Measurements from ENCODE around the gene TBC1D19. TPM values are rescaled to one million over a fixed set of nuclear protein-coding genes. Genes with fewer than 3 reads are reported as not detected.
"Not testable (repeated sequence)": the region's sequence is repeated elsewhere in the genome, so short reads cannot be mapped to it uniquely, and the experiment has no call there.

The TBC1D19 gene
- total and polyA plus RNA-seq, 5 donors = 5.5 to 13.3 (median 12.5) TPM

DNA sequence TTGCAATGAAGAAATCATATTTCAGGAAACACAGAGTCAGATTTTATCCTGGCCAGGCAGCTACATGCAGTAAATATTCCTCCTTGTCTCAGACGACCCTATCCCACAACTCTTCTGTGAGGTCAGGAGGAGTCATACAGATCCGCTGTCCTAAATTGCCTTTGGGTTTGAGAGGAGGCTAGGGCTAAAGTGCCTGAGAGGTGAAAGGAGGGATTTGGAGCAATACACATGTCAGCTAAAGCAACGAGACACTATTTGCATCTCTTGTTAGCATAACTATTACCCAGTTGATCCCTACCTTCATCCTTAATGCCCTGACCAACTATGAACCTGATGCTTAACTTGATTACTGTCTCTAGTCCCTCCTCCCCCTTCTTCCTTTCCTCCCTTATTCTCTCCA lies 98.6 kb downstream of the TBC1D19 start:
- H3K27ac ChIP-seq (ENCODE audit: low read length) = no peak overlapping the region
- H3K9me3 ChIP-seq (ENCODE audit: control insufficient read depth, low read length) = peaks cover 2% of the 10 kb centered on the region
- intact Hi-C loops (cut with DNase I) = no loop called here
- WGBS = 87% methylated on average over 3 of the region's 3 CpGs
- ATAC-seq = no peak
- no peak for DNase-seq
- H3K27me3 ChIP-seq (ENCODE audit: control insufficient read depth, insufficient read depth) = no peaks in the 10 kb centered on the region
- no peak overlapping the region for H3K4me3 ChIP-seq (ENCODE audit: low read length)
- H3K4me1 ChIP-seq (ENCODE audit: control insufficient read depth, insufficient read depth, low read length) = no peaks in the 10 kb centered on the region

DNA sequence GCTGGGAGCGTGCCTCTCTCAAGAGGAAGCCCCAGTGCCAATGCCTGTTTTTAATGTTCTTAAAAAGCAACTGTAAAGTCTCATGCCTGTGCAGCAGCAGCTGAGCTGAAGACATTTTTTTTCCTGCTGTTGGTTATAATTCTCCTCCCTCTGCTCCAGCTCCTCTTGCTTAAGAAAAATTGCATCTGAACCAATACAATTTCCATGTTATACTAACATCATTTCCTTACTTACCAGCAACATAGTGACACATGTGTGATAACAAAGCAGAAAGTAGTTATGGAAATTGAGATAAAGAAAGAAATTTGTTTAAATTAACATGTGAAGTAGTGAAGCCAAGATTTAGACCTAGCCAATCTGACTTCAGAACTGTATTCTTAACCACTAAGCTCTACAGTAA lies 101.4 kb downstream of the TBC1D19 start:
- no peak for DNase-seq
- intact Hi-C loops (cut with DNase I) = no loop called here
- Histone ChIP-seq H3K4me1 (ENCODE audit: control insufficient read depth, insufficient read depth, low read length) (no peaks in the 10 kb centered on the region), H3K9me3 (ENCODE audit: control insufficient read depth, low read length) (no peaks in the 10 kb centered on the region), H3K27me3 (ENCODE audit: control insufficient read depth, insufficient read depth) (no peaks in the 10 kb centered on the region), H3K27ac (ENCODE audit: low read length) (no peak overlapping the region), H3K4me3 (ENCODE audit: low read length) (no peak overlapping the region)
- ATAC-seq = no peak
- WGBS = 93% methylated on average over 1 of the region's 1 CpG

DNA sequence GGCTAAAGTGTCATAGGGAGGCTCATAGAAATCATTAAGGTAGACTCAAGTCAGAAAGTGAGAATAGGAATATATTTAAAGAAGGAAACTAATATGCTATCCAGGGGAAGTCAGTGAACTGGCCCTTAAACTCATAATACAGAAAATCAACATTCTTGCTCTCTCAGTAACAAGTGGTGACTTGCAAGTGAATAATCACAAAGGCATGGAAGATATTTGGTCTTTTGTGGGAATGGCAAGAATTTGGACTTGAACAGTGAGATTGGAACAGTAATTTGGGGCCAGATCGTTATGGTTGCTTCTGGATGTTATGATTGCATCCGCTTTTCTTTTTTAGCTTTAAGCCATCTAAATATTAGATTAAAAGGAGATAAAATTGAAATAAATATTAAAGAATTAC lies 103.8 kb downstream of the TBC1D19 start:
- Histone ChIP-seq H3K9me3 (ENCODE audit: control insufficient read depth, low read length) (no peaks in the 10 kb centered on the region), H3K27me3 (ENCODE audit: control insufficient read depth, insufficient read depth) (no peaks in the 10 kb centered on the region), H3K4me3 (ENCODE audit: low read length) (no peak overlapping the region), H3K27ac (ENCODE audit: low read length) (no peak overlapping the region), H3K4me1 (ENCODE audit: control insufficient read depth, insufficient read depth, low read length) (no peaks in the 10 kb centered on the region)
- DNase-seq (no peak), ATAC-seq (no peak)
- WGBS = 78% methylated on average over 2 of the region's 2 CpGs
- intact Hi-C loops (cut with DNase I) = no loop called here

DNA sequence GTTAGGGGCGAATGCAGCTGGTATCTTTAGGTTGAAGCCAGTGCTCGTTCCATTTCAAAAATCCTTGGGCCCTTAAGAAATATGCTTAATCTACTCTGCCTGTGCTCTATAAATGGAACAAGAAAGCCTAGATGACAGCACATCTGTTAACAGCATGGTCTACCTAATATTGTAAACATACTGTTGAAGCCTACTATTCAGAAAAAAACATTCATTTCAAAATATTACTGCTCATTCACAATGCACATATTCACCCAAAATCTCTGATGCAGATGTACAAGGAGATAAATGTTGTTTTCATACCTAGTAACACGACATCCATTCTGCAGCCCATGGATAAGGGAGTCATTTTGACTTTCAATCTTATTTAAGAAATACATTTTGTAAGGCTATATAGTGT lies 106.6 kb downstream of the TBC1D19 start:
- ATAC-seq (no peak), DNase-seq (no peak)
- Histone ChIP-seq H3K4me3 (ENCODE audit: low read length) (no peak overlapping the region), H3K27ac (ENCODE audit: low read length) (no peak overlapping the region), H3K9me3 (ENCODE audit: control insufficient read depth, low read length) (no peaks in the 10 kb centered on the region), H3K4me1 (ENCODE audit: control insufficient read depth, insufficient read depth, low read length) (no peaks in the 10 kb centered on the region), H3K27me3 (ENCODE audit: control insufficient read depth, insufficient read depth) (no peaks in the 10 kb centered on the region)
- intact Hi-C loops (cut with DNase I) = no loop called here
- 79% methylated on average over 3 of the region's 3 CpGs for WGBS

DNA sequence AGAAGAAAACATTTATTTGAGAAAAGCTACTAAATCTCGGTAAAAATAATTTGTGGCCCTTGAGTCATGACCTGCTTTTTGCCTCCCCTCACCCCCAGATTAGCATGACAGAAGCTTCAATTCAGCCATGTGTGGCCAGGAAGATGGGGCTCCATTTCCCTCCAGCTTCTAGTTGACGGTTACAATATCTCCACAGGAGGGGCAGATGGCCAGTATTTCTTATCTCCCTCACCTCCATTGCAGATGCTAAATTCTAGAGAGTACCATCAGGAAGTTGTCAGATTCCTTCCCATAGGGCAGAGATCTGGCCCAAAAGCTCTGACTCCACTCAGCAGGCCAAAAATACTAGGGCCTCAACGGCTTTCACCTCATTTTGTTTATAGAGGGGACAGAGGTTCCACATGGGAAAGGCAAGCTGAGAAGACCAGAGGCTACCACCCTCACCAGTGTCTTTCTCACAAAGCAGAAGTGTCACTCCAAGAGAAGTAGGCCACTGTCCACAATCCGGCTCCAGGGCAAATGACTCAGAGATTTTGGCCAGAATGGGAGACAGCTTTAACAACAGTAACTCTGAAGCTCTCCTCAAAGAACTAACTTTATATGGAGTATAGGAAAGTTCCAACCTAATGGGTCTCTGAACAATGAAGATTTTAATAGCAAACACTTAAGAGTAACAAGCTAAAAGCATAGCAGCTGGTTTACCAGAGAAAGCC lies 108.3 kb downstream of the TBC1D19 start:
- Histone ChIP-seq H3K27ac (ENCODE audit: low read length) (no peak overlapping the region), H3K4me3 (ENCODE audit: low read length) (no peak overlapping the region), H3K4me1 (ENCODE audit: control insufficient read depth, insufficient read depth, low read length) (no peaks in the 10 kb centered on the region), H3K9me3 (ENCODE audit: control insufficient read depth, low read length) (no peaks in the 10 kb centered on the region), H3K27me3 (ENCODE audit: control insufficient read depth, insufficient read depth) (no peaks in the 10 kb centered on the region)
- no peak for ATAC-seq
- 85% methylated on average over 4 of the region's 4 CpGs for WGBS
- intact Hi-C loops (cut with DNase I) = no loop called here
- no peak for DNase-seq

DNA sequence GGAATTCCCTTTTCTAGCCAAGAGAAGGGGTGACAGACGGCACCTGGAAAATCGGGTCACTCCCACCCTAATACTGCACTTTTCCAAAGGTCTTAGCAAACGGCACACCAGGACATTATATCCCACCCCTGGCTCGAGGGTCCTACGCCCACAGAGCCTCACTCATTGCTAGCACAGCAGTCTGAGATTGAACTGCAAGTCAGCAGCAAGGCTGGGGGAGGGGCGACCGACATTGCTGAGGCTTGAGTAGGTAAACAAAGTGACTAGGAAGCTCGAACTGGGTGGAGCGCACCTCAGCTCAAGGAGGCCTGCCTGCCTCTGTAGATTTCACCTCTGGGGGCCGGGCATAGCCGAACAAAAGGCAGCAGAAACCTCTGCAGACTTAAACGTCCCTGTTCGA lies 110.2 kb downstream of the TBC1D19 start:
- 98% methylated on average over 13 of the region's 13 CpGs for WGBS
- H3K27ac ChIP-seq (ENCODE audit: low read length); ATAC-seq; H3K27me3 ChIP-seq (ENCODE audit: control insufficient read depth, insufficient read depth); intact Hi-C loops (cut with DNase I); H3K4me1 ChIP-seq (ENCODE audit: control insufficient read depth, insufficient read depth, low read length); H3K4me3 ChIP-seq (ENCODE audit: low read length); H3K9me3 ChIP-seq (ENCODE audit: control insufficient read depth, low read length): not testable (repeated sequence)
- DNase-seq = peak; percentile 7 to 42 (median 19)

DNA sequence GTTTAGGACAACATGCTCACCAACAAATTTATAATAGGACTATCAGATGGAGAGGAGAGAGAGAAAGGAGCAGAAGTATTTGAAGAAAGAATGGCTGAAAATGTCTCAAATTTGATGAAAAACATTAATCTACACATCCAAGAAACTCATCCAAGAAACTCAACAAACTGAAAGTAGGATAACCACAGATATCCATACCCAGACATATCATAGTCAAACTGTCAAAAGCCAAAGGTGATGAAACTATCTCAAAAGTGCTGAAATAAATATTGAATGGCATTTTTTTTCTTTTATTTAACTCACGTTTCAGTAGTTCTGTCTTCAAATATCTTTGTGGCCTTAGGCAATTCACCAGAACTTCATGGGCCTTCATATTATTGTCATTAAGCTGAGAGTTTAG lies 116.2 kb downstream of the TBC1D19 start:
- DNase-seq = no peak
- Histone ChIP-seq H3K9me3 (ENCODE audit: control insufficient read depth, low read length) (no peaks in the 10 kb centered on the region), H3K27me3 (ENCODE audit: control insufficient read depth, insufficient read depth) (no peaks in the 10 kb centered on the region), H3K4me3 (ENCODE audit: low read length) (no peak overlapping the region), H3K4me1 (ENCODE audit: control insufficient read depth, insufficient read depth, low read length) (no peaks in the 10 kb centered on the region), H3K27ac (ENCODE audit: low read length) (no peak overlapping the region)
- intact Hi-C loops (cut with DNase I) = no loop called here
- ATAC-seq = no peak
- WGBS = 75% methylated on average over 1 of the region's 1 CpG

DNA sequence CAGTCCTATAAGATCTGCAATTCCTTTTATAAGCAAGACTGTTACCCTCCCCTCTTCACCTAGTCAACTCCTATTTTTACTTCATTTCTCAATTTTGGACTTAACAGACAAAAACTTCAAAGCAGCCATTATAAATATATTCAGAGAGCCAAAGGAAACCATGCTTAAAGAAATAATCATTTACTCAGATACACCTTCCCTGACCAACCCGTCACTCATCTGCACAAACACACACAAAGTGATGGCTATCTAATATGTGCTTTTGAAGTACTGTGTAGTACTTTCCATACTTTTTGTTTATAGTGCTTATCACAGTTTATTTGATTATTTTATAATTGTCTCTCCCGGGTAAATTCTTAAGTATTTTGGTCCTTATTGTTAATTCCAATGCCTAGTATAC lies 117.2 kb downstream of the TBC1D19 start:
- Histone ChIP-seq H3K27me3 (ENCODE audit: control insufficient read depth, insufficient read depth) (no peaks in the 10 kb centered on the region), H3K27ac (ENCODE audit: low read length) (no peak overlapping the region), H3K9me3 (ENCODE audit: control insufficient read depth, low read length) (no peaks in the 10 kb centered on the region), H3K4me1 (ENCODE audit: control insufficient read depth, insufficient read depth, low read length) (no peaks in the 10 kb centered on the region), H3K4me3 (ENCODE audit: low read length) (no peak overlapping the region)
- DNase-seq (no peak), ATAC-seq (no peak)
- 82% methylated on average over 2 of the region's 2 CpGs for WGBS
- intact Hi-C loops (cut with DNase I) = no loop called here

DNA sequence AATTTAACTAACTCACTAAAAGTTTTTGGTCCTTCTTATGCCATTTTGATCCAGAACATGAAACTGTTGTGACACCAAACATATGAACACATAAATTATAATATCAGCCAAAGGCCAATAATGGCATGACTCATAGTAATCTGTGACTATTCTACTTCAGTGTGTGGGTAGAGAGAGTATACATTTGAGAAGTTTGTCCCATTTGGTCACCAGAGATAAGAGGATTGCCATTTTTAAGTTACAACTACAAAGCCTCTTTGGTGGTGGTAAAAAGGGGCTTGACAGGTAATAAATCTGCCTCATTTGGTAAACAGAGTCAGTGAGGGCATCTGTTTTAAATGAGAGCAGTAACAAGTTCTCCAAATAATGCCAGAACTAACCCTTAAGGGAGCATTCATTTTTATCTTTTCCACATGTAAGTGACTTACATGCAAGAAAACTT lies 117.9 kb downstream of the TBC1D19 start:
- ATAC-seq = no peak
- intact Hi-C loops (cut with DNase I) = no loop called here
- no peaks in the 10 kb centered on the region for H3K9me3 ChIP-seq (ENCODE audit: control insufficient read depth, low read length)
- DNase-seq = no peak
- H3K4me3 ChIP-seq (ENCODE audit: low read length) = no peak overlapping the region
- no peaks in the 10 kb centered on the region for H3K27me3 ChIP-seq (ENCODE audit: control insufficient read depth, insufficient read depth)
- no peak overlapping the region for H3K27ac ChIP-seq (ENCODE audit: low read length)
- H3K4me1 ChIP-seq (ENCODE audit: control insufficient read depth, insufficient read depth, low read length) = no peaks in the 10 kb centered on the region

DNA sequence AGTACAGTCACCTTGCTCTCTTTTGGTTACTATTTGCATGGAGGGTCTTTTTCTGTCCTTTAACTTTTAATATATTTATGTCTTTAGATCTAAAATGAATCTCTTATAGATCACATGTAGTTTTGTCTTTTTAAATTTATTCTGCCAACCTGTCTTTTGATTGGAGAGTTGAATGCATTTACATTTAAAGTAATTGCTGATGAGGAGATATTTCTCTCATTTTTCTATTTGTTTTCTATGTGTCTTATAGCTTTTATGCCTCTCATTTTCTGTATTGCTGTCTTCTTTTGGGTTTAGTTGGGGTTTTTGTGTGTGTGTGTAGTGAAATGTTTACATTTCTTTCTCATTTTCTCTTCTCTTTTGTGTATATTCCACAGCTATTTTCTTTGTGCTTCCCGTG lies 123.5 kb downstream of the TBC1D19 start:
- DNase-seq (no peak), ATAC-seq (no peak)
- WGBS = 95% methylated on average over 1 of the region's 1 CpG
- Histone ChIP-seq H3K27ac (ENCODE audit: low read length) (no peak overlapping the region), H3K4me1 (ENCODE audit: control insufficient read depth, insufficient read depth, low read length) (no peaks in the 10 kb centered on the region), H3K27me3 (ENCODE audit: control insufficient read depth, insufficient read depth) (no peaks in the 10 kb centered on the region), H3K9me3 (ENCODE audit: control insufficient read depth, low read length) (no peaks in the 10 kb centered on the region), H3K4me3 (ENCODE audit: low read length) (no peak overlapping the region)
- intact Hi-C loops (cut with DNase I) = no loop called here

DNA sequence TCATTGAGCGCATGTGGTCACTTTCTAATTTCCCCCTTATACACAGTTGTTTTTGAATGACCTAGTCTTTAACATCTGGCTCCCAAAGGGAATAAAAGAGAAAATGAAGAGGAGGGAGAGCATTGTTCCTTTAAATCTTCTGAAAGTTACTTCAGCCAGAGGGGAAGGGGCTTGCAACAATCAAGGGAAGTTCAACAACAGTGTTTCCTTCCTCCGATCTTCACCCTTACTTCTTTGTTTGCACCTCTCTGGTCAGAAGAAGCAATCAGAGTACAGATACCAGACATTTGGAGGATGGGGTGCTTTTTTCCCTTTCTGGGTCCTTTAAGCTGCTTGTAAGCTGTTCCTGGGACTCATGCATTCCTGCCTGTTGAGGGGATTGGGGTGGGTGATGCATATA lies 125.4 kb downstream of the TBC1D19 start:
- ATAC-seq = no peak
- no peak for DNase-seq
- Histone ChIP-seq H3K9me3 (ENCODE audit: control insufficient read depth, low read length) (no peaks in the 10 kb centered on the region), H3K27ac (ENCODE audit: low read length) (no peak overlapping the region), H3K27me3 (ENCODE audit: control insufficient read depth, insufficient read depth) (no peaks in the 10 kb centered on the region), H3K4me3 (ENCODE audit: low read length) (no peak overlapping the region), H3K4me1 (ENCODE audit: control insufficient read depth, insufficient read depth, low read length) (no peaks in the 10 kb centered on the region)
- intact Hi-C loops (cut with DNase I) = no loop called here
- WGBS = 71% methylated on average over 2 of the region's 2 CpGs

Measured in right cardiac atrium (tissue), 5 donors.